ENCODE measurements around the gene TRIM9.
A peak's percentile ranks its signal among the peaks of the same experiment; 100 is the strongest.

TRIM9 gene

GRCh38 chr14:51094901-51095853 is at the start of gene TRIM9:
Gene TRIM9, minus strand, starts transcription at chr14:51095105. Its CDS starts 166 bp downstream, at chr14:51094939.
- peak; percentile 99 for DNase-seq (ENCODE audit: low spot score)

- DNase-seq (ENCODE audit: low spot score): no peak
Observed at GRCh38 chr14:51140856-51141255, 46.0 kb upstream of the TRIM9 start.

- no peak for DNase-seq (ENCODE audit: low spot score)
Observed at GRCh38 chr14:51140338-51140737, 45.4 kb upstream of the TRIM9 start.

GRCh38 chr14:51139121-51139681 is 44.3 kb upstream of the TRIM9 start:
- no peak for DNase-seq (ENCODE audit: low spot score)

GRCh38 chr14:51138404-51139103 is 43.6 kb upstream of the TRIM9 start:
- DNase-seq (ENCODE audit: low spot score): no peak

GRCh38 chr14:51131516-51131915 is 36.6 kb upstream of the TRIM9 start:
- DNase-seq (ENCODE audit: low spot score): no peak

GRCh38 chr14:51129130-51129529 is 34.2 kb upstream of the TRIM9 start:
- DNase-seq (ENCODE audit: low spot score): no peak

GRCh38 chr14:51124029-51124428 is 29.1 kb upstream of the TRIM9 start:
- no peak for DNase-seq (ENCODE audit: low spot score)

GRCh38 chr14:51121096-51121495 is 26.2 kb upstream of the TRIM9 start:
- no peak for DNase-seq (ENCODE audit: low spot score)

GRCh38 chr14:51119411-51120051 is 24.6 kb upstream of the TRIM9 start:
- DNase-seq (ENCODE audit: low spot score): peak; percentile 29

- peak; percentile 78 for DNase-seq (ENCODE audit: low spot score)
Observed at GRCh38 chr14:51118993-51119392, 24.1 kb upstream of the TRIM9 start.

GRCh38 chr14:51117593-51117992 is 22.7 kb upstream of the TRIM9 start:
- DNase-seq (ENCODE audit: low spot score): no peak

- no peak for DNase-seq (ENCODE audit: low spot score)
Observed at GRCh38 chr14:51116682-51117081, 21.8 kb upstream of the TRIM9 start.

- DNase-seq (ENCODE audit: low spot score): no peak
Observed at GRCh38 chr14:51109651-51110050, 14.7 kb upstream of the TRIM9 start.

- DNase-seq (ENCODE audit: low spot score): no peak
Observed at GRCh38 chr14:51107801-51108200, 12.9 kb upstream of the TRIM9 start.

- DNase-seq (ENCODE audit: low spot score): no peak
Observed at GRCh38 chr14:51104467-51104866, 9.6 kb upstream of the TRIM9 start.

GRCh38 chr14:51097287-51097686 is 2.4 kb upstream of the TRIM9 start:
- DNase-seq (ENCODE audit: low spot score): no peak

GRCh38 chr14:51096870-51097269 is 2.0 kb upstream of the TRIM9 start:
- no peak for DNase-seq (ENCODE audit: low spot score)

- peak; percentile 89 for DNase-seq (ENCODE audit: low spot score)
Observed at GRCh38 chr14:51095854-51096823, 1.2 kb upstream of the TRIM9 start.

- DNase-seq (ENCODE audit: low spot score): peak; percentile 40
Observed at GRCh38 chr14:51094282-51094821, 553 bp downstream of the TRIM9 start.

Measured in globus pallidus (tissue), 1 donor.